GM12891 (cell line): Measurements from ENCODE around the gene UFC1.

Experiments
- POLR2A ChIP-seq: IDR thresholded peaks from 2 replicates; pipeline ENCODE4 v1.6.1; 2011; ENCODE audit warnings: low read depth, low read length, control low read depth
- POLR2AphosphoS5 ChIP-seq: IDR thresholded peaks from 2 replicates; pipeline ENCODE4 v1.6.1; 2011; ENCODE audit warnings: low read depth, low read length, control low read depth
- SPI1 ChIP-seq: IDR thresholded peaks from 2 replicates; pipeline ENCODE4 v1.6.1; 2011; ENCODE audit warnings: low read depth, low read length, control low read depth

DNA sequence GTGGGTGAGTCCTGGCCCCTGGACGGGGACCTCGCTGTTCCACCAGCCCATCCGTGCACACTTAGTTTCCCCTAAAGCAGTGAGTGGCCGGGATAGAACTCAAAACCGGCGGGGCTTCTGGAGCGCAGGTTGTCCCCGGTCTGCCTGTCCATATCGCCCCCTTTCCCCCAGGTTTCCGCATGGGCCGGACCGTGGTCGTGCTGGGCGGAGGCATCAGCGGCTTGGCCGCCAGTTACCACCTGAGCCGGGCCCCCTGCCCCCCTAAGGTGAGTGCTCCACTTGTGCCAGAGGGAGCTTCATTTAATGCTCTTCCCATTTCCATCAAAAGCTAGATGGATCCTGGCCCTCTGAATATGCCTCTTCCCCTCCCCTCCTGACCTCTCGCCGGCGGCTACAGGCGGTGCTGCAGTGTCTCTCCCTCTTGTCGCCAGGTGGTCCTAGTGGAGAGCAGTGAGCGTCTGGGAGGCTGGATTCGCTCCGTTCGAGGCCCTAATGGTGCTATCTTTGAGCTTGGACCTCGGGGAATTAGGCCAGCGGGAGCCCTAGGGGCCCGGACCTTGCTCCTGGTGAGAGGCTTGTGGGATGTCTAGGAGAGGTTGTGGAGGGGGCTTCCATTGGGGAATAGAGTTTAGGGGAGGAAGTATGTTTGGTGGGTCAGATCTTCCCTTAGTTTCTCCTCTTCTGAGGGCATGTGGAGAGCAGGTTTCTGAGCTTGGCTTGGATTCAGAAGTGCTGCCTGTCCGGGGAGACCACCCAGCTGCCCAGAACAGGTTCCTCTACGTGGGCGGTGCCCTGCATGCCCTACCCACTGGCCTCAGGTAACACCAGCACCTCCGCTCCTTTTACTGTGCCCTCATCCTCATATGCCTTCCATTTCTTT lies 13.1 kb downstream of the UFC1 start:
- TF ChIP-seq POLR2A (no peak), SPI1 (no peak), POLR2AphosphoS5 (no peak)
